Heart right ventricle (tissue), 16 donors: Measurements from ENCODE around the gene KIAA0513. TPM values are rescaled to one million over a fixed set of nuclear protein-coding genes. Genes with fewer than 3 reads are reported as not detected.

Source experiments
- ATAC-seq, 8 donors: fragments of 200-7000 bp; cut with Tn5 transposase; one replicate each; pipeline ENCODE4 v1.9.1; 2020; ENCODE audit warnings: mild to moderate bottlenecking in 8 of 8, moderate library complexity in 8 of 8, moderate number of reproducible peaks in 1 of 8
- DNase-seq, 2 donors: peaks; one replicate each; pipeline ENCODE4 v3.0.0-alpha.2; 2020
- H3K27ac ChIP-seq, 10 donors: fragments of 200-600 bp; sonication (generic) in 2 of 10; one replicate each; pipeline versions ENCODE4 v1.5.0 to v1.8.0; 2020 to 2022; ENCODE audit warnings: mild to moderate bottlenecking in 3 of 10
- H3K27me3 ChIP-seq, 7 donors: fragments of 200-600 bp; one replicate each; pipeline ENCODE4 v1.8.0; 2021 to 2022; ENCODE audit warnings: mild to moderate bottlenecking in 2 of 7
- H3K36me3 ChIP-seq, 9 donors: fragments of 200-600 bp; sonication (generic) in 1 of 9; one replicate each; pipeline versions ENCODE4 v1.5.0 to v1.8.0; 2020 to 2022; ENCODE audit warnings: mild to moderate bottlenecking in 2 of 9
- H3K4me1 ChIP-seq, 9 donors: fragments of 200-600 bp; sonication (generic) in 1 of 9; one replicate each; pipeline versions ENCODE4 v1.5.0 to v1.8.0; 2020 to 2022; ENCODE audit warnings: mild to moderate bottlenecking in 4 of 9
- H3K4me3 ChIP-seq, 10 donors: fragments of 200-600 bp; sonication (generic) in 2 of 10; one replicate each; pipeline versions ENCODE4 v1.5.0 to v1.8.0; 2020 to 2022; ENCODE audit warnings: mild to moderate bottlenecking in 7 of 10, moderate library complexity in 2 of 10
- H3K9me3 ChIP-seq, 11 donors: fragments of 200-600 bp in 10 of 11; sonication (generic) in 2 of 11; one replicate each; pipeline versions ENCODE4 v1.5.0 to v1.8.0; 2013 to 2022; ENCODE audit warnings: mild to moderate bottlenecking in 2 of 11, control low read depth in 1 of 11, moderate library complexity in 1 of 11
- CTCF ChIP-seq, 9 donors: fragments of 200-600 bp; sonication (generic) in 2 of 9; IDR thresholded peaks; one replicate each; pipeline versions ENCODE4 v1.5.0 to v1.8.0; 2021 to 2022; ENCODE audit warnings: antibody characterized with exemption in 9 of 9, mild to moderate bottlenecking in 5 of 9, moderate library complexity in 1 of 9
- WGBS, 2 donors: extraction: QIAGEN DNeasy Blood & Tissue Kit; methylation state at CpG; one replicate each; pipeline ENCODE4 v1.1.7; 2013; ENCODE audit warnings: inconsistent platforms in 1 of 2; 5-methylcytosine and 5-hydroxymethylcytosine counted together
- intact Hi-C, 10 donors: fragments of 100-400 bp; cut with DNase I; formaldehyde crosslinking; loops; one replicate each; pipeline versions ENCODE4 v1.11.1 to v1.14.2; 2022
- polyA plus RNA-seq, 2 donors: library from polyadenylated mRNA; stranded (reverse); fragments of 200-250 nt; gene quantifications; one replicate each; pipeline ENCODE4 v1.2.3, GENCODE V29; 2013
- total RNA-seq, 10 donors: library from RNA; stranded (reverse); fragmentation: NEBNext Ultra II Directional in 3 of 10; extraction: Animal tissue kit (Norgen Biotek cat#: 25700) in 3 of 10; gene quantifications; one replicate each; pipeline versions ENCODE4 v1.2.1 to v1.2.4, GENCODE V29; 2021 to 2023
- donor health status: Arrhythmogenic right ventricular cardiomyopathy.
- donor health status: ischemic (EF 13 %, LVEDD 7.1; RV severe dilation, severe dysfunction).
- donor health status: healthy with polysubstance abuse.
- donor health status: DM: no; HTN: yes; CAD: no.
- donor health status: DM: no; HTN: no; CAD: no.
- donor health status: ischemic (EF 25% LVEDD 6.9; RV normal size, moderate dysfunction).
- donor health status: ischemic (EF 25% LVEDD 5.7; RV mildly dilated, moderate dysfunction).
- donor health status: healthy.
- donor health status: DM: yes; HTN: yes; CAD: no.
- donor health status: Ischemic cardiomyopathy.
- donor health status: ischemic (EF 35%, LVEDD 5.7; RV mildly dilated, moderate dysfunction).
- donor health status: nonischemic (EF 11% LVEDD 7.7; RV severe dilation, severe dysfunction).
- donor health status: DM: yes; HTN: yes; CAD: no.
- donor health status: PGD.
- donor health status: ischemic (EF 29% LVEDD 5.4; RV normal size, mild dysfunction).
- donor health status: nonischemic (EF 23%, LVEDD 6.1; RV moderate dilation, normal function).

KIAA0513 gene
- total and polyA plus RNA-seq, 12 donors, result 2.4 to 10.9 (median 8.3) TPM

DNA sequence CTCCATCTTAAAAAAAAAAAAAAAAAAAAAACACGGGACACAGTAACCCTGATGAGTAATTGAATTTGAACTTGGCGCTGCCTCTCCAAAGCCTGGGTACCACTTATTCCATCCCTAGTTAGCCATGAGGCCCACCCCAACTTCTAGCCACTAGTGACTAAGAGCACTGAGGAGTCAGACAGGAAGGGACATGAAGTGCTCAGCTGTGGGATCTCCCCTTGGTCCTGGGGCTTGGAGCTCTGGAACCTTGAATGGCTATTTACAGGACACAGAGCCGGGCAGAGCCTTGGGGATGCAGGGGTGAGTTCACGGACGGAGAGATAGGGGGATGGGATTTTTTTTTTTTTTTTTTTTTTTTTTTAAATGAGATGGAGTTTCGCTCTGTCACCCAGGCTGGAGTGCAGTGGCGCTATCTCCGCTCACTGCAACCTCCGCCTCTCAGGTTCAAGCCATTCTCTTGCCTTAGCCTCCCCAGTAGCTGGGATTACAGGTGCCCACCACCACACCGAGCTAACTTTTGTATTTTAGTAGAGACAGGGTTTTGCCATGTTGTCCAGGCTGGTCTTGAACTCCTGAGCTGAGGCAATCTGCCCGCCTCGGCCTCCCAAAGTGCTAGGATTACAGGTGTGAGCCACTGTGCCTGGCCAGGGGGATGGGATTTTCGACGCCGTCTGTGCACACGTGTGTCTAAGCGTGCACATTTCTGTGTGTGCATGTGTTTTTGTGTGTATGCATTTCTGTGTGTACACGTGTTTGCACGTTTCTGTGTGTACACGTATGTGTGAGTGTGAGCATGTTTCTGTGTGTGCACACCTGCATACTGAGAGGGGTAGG is 105.1 kb downstream of the KIAA0513 start:
- 97 to 98% methylated on average over 20 of the region's 20 CpGs for WGBS, 2 donors
- Histone ChIP-seq H3K9me3 (no peaks in the 10 kb centered on the region), H3K4me1 (peaks cover 31 to 62% (median 48%) of the 10 kb centered on the region in 9 donors), H3K36me3 (no peaks in the 10 kb centered on the region), H3K27me3 (no peaks in the 10 kb centered on the region), H3K4me3 (no peak overlapping the region), H3K27ac (no peak overlapping the region)
- intact Hi-C loops, result loop anchor here in 1 of 10 donors (10.0 kb wide), 1 partner anchor 102 kb away; no protein-coding TSS in a partner anchor
- DNase-seq (no peak), ATAC-seq (no peak)
- no peak for TF ChIP-seq CTCF (IDR thresholded peaks at IDR 0.05)

- DNase-seq, result no peak
- Histone ChIP-seq H3K27me3 (no peaks in the 10 kb centered on the region), H3K36me3 (no peaks in the 10 kb centered on the region), H3K4me1 (peaks cover 35 to 67% (median 54%) of the 10 kb centered on the region in 9 donors), H3K4me3 (no peak overlapping the region), H3K9me3 (no peaks in the 10 kb centered on the region), H3K27ac (no peak overlapping the region)
- intact Hi-C loops, result loop anchor here in 1 of 10 donors (10.0 kb wide), 1 partner anchor 102 kb away; no protein-coding TSS in a partner anchor
- WGBS, 2 donors, result 94 to 100% methylated on average over 1 of the region's 1 CpG
- no peak for TF ChIP-seq CTCF (IDR thresholded peaks at IDR 0.05)
- no peak for ATAC-seq
Measured at GRCh38 chr16:85133290-85133599, 105.7 kb downstream of the KIAA0513 start.

GRCh38 chr16:85134076-85134788 is 106.6 kb downstream of the KIAA0513 start:
- DNase-seq (no peak), ATAC-seq (peak in 1 of 8 donors; percentile 0)
- H3K27ac ChIP-seq, result peak overlapping the region in 7 of 10 donors; percentile 20 to 88 (median 50)
- H3K4me1 ChIP-seq, result peaks cover 38 to 73% (median 54%) of the 10 kb centered on the region in 9 donors
- no peaks in the 10 kb centered on the region for H3K36me3 ChIP-seq
- 79 to 87% methylated on average over 19 of the region's 19 CpGs for WGBS, 2 donors
- H3K4me3 ChIP-seq, result no peak overlapping the region
- TF ChIP-seq CTCF (IDR thresholded peaks at IDR 0.05), result no peak
- H3K27me3 ChIP-seq, result no peaks in the 10 kb centered on the region
- intact Hi-C loops, result loop anchor here in 1 of 10 donors (10.0 kb wide), 1 partner anchor 101 kb away; no protein-coding TSS in a partner anchor
- no peaks in the 10 kb centered on the region for H3K9me3 ChIP-seq

DNA sequence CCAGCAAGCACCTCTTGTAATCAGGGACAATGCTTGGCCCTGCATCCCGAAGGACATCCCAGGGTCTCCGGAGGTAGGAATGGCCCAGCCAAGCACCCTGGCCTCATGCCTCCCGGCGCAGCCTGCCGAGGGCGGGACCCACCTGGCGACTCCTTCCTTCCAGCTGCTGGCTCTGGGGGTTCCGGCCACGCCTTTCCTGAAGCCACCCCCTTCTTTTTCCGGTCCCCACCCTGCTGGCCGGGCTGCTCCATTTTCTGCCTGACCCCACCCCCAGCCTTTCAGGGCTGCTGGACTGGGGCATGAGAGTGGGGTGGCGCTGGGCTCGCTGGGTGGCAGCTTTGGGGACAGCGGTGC is 107.2 kb downstream of the KIAA0513 start:
- WGBS, 2 donors, result 63 to 69% methylated on average over 14 of the region's 14 CpGs
- H3K4me1 ChIP-seq, result peaks cover 38 to 68% (median 51%) of the 10 kb centered on the region in 9 donors
- peak overlapping the region in 9 of 10 donors; percentile 22 to 88 (median 69) for H3K27ac ChIP-seq
- peak in 6 of 8 donors; percentile 6 to 39 (median 31) for ATAC-seq
- intact Hi-C loops, result loop anchor here in 2 of 10 donors (5.0 to 10.0 kb wide), 2 partner anchors 98 to 100 kb away; no protein-coding TSS in a partner anchor
- H3K27me3 ChIP-seq, result no peaks in the 10 kb centered on the region
- no peak overlapping the region for H3K4me3 ChIP-seq
- no peaks in the 10 kb centered on the region for H3K9me3 ChIP-seq
- no peaks in the 10 kb centered on the region for H3K36me3 ChIP-seq
- peak; percentile 68 to 76 for DNase-seq
- TF ChIP-seq CTCF (IDR thresholded peaks at IDR 0.05), result no peak
